Stimulated activated CD4-positive, alpha-beta T cell treated with anti-CD3 and anti-CD28 coated beads, Interleukin-12 subunit alpha, Interleukin-12 subunit beta, amount 100 ng/mL, for 24 hours (primary cell): Measurements from ENCODE around the gene KLF11.
A peak's percentile ranks its signal among the peaks of the same experiment; 100 is the strongest.
"Not testable (repeated sequence)": the region's sequence is repeated elsewhere in the genome, so short reads cannot be mapped to it uniquely, and the experiment has no call there.

Experiments
- DNase-seq, 2 experiments: peaks; one replicate each; pipeline ENCODE4 v3.0.0-alpha.2; 2020; ENCODE audit warnings: low read depth in 2 of 2

Gene KLF11

GRCh38 chr2:10084223-10084865, 41.0 kb downstream of the KLF11 start:
- no peak for DNase-seq

GRCh38 chr2:10085043-10085667, 41.8 kb downstream of the KLF11 start:
- no peak for DNase-seq

GRCh38 chr2:10085668-10086059, 42.3 kb downstream of the KLF11 start:
- no peak for DNase-seq

- DNase-seq: no peak
These were observed 43.6 kb downstream of the KLF11 start for GRCh38 chr2:10086950-10087349.

- no peak for DNase-seq
These were observed 44.0 kb downstream of the KLF11 start for GRCh38 chr2:10087360-10087759.

- DNase-seq: no peak
These were observed 46.3 kb downstream of the KLF11 start for GRCh38 chr2:10089565-10090190.

- no peak for DNase-seq
These were observed 48.0 kb downstream of the KLF11 start for GRCh38 chr2:10091182-10091888.

GRCh38 chr2:10091889-10092244, 48.5 kb downstream of the KLF11 start:
- not testable (repeated sequence) for DNase-seq

- DNase-seq: no peak
These were observed 51.0 kb downstream of the KLF11 start for GRCh38 chr2:10094271-10094814.

GRCh38 chr2:10095175-10095574, 51.8 kb downstream of the KLF11 start:
- DNase-seq: no peak

- no peak for DNase-seq
These were observed 53.3 kb downstream of the KLF11 start for GRCh38 chr2:10096641-10097040.

GRCh38 chr2:10097352-10098148, 54.2 kb downstream of the KLF11 start:
- DNase-seq: peak in 1 of 2 experiments; percentile 38

GRCh38 chr2:10101491-10101890, 58.1 kb downstream of the KLF11 start:
- no peak for DNase-seq

- no peak for DNase-seq
These were observed 59.8 kb downstream of the KLF11 start for GRCh38 chr2:10103179-10103578.
